ENCODE results near the gene ASIP. TPM values are rescaled to one million over a fixed set of nuclear protein-coding genes. Genes with fewer than 3 reads are reported as not detected.

ASIP gene
- total and polyA plus RNA-seq, 2 of the 4 experiments (the other 2 are of a cell fraction) = not detected

DNA sequence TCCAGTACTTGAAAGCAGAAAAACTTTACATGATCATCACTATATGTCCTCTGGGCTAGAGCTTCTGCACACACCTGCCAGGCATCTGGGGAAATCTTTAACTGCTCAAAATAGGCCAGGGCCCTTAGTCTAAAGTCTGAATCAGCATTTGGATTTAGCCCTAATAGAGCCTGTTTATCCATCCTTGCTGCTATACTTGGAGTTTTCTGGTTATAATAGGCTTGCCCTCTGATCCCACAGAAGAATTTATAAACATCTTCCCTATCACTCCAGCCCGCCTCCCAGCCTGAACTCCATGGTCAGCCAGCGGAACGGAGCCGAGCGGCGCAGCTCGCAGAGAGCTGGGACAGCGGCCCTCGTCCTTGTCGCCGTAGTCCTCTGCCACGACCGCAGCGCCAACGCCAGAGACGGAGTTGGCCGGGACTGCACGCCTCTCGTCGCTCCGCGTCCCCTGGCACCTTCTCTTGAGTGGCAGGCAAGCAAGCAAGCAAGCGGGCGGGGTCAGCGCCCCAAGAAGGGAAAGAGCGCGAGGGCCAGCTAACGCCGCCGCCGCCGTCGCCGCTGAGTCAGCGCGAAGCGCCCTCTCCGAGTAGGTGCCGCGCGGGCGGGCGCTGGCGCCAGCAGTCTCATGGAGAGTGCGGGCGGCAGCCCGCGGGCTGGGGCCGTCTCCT, 25.4 kb upstream of the ASIP start:
- peak overlapping the region; percentile 62 for H4K5ac ChIP-seq (ENCODE audit: low read depth, low read length)
- peaks cover 6% of the 10 kb centered on the region for H3K9me3 ChIP-seq (ENCODE audit: control insufficient read depth, insufficient read depth, low read length)
- dilution Hi-C loops (cut with HindIII; ENCODE audit: low sequenced_read_pairs, unreplicated experiment) = no loop called here
- 2% methylated on average over 26 of the region's 49 CpGs; no CpG with 5 or more reads in 1 of the 2 experiments for WGBS, 2 experiments (ENCODE audit: extremely low coverage in 2 of 2, insufficient read length in 1 of 2)
- H3K14ac ChIP-seq (replicated peaks; ENCODE audit: low read depth, low read length) = no peak overlapping the region; the same call in 1 of the 2 replicates
- peak overlapping the region; percentile 91 for H4K91ac ChIP-seq (ENCODE audit: insufficient read depth, low read depth, low read length)
- peaks cover 3% of the 10 kb centered on the region; the same call in 1 of the 2 replicates for H3K9me1 ChIP-seq (ENCODE audit: insufficient read depth, low read length)
- peak; percentile 96 for ATAC-seq (ENCODE audit: low read depth)
- H3K79me1 ChIP-seq (ENCODE audit: low read depth in 1 of 2, low read length in 2 of 2) = no peaks in the 10 kb centered on the region
- H2BK120ac ChIP-seq (ENCODE audit: low read depth, low read length) = peak overlapping the region; percentile 95
- H3K36me3 ChIP-seq (ENCODE audit: control insufficient read depth, insufficient read depth, low read length) = no peaks in the 10 kb centered on the region
- in situ Hi-C loops (cut with MboI; ENCODE audit: low sequenced_read_pairs) = loop anchor here (10.0 kb wide), 1 partner anchor 59 kb away; no protein-coding TSS in a partner anchor
- H3K18ac ChIP-seq (ENCODE audit: low read depth, low read length) = peak overlapping the region; percentile 94
- no peak overlapping the region for H2AK9ac ChIP-seq (replicated peaks; ENCODE audit: low read depth, low read length, poor library complexity)
- peak overlapping the region; percentile 96 for H2AFZ ChIP-seq (replicated peaks; ENCODE audit: low read length, poor library complexity)
- peak overlapping the region; percentile 90; the same call in 1 of the 2 replicates for H2BK20ac ChIP-seq (ENCODE audit: low read depth, low read length)
- no peaks in the 10 kb centered on the region; the same call in 1 of the 2 replicates for H3K27me3 ChIP-seq (ENCODE audit: control insufficient read depth, insufficient read depth, low read length)
- peak overlapping the region; percentile 87 for H3K9ac ChIP-seq (ENCODE audit: low read depth, low read length)
- ChIA-PET CTCF (interaction anchor here (1.0 kb wide), 1 partner anchor 39 kb away, joined by 3 read pairs; no protein-coding TSS in a partner anchor), POLR2A (ENCODE audit: unreplicated experiment) (interaction anchor here (0.6 kb wide), 1 partner anchor 869 kb away, joined by 3 read pairs; no protein-coding TSS in a partner anchor)
- H3K56ac ChIP-seq (ENCODE audit: extremely low read depth, insufficient read depth, low read length) = no peak overlapping the region
- peak overlapping the region; percentile 94 for H3K4me3 ChIP-seq (ENCODE audit: insufficient read depth, low read depth, low read length)
- peak overlapping the region; percentile 75 for H2BK5ac ChIP-seq (ENCODE audit: low read depth, low read length, poor library complexity, severe bottlenecking)
- H3K4me2 ChIP-seq (ENCODE audit: low read depth, low read length) = peak overlapping the region; percentile 99
- H4K20me1 ChIP-seq (ENCODE audit: insufficient read depth, low read length) = no peaks in the 10 kb centered on the region
- H3K27ac ChIP-seq (ENCODE audit: insufficient read depth, low read length) = peak overlapping the region; percentile 95
- no peak overlapping the region for H2AK5ac ChIP-seq (ENCODE audit: low read depth, low read length)
- DNase-seq = peak; percentile 67
- H3K4ac ChIP-seq (ENCODE audit: low read depth, low read length) = peak overlapping the region; percentile 95
- peak overlapping the region; percentile 30 to 80; a peak in 1 of 4 replicates for H4K8ac ChIP-seq (ENCODE audit: low read depth in 2 of 2, low read length in 2 of 2)
- TF ChIP-seq FOS (IDR thresholded peaks at IDR 0.05; ENCODE audit: low read depth, low read length) (0 out of 2 replicates have a peak, but pooled peaks have one; percentile 35), MAZ (IDR thresholded peaks at IDR 0.05; ENCODE audit: borderline replicate concordance, low read depth, low read length) (no peak), MAFK (IDR thresholded peaks at IDR 0.05; ENCODE audit: low read depth, low read length) (peak; percentile 83)
- TF ChIP-seq, protein P1, sequence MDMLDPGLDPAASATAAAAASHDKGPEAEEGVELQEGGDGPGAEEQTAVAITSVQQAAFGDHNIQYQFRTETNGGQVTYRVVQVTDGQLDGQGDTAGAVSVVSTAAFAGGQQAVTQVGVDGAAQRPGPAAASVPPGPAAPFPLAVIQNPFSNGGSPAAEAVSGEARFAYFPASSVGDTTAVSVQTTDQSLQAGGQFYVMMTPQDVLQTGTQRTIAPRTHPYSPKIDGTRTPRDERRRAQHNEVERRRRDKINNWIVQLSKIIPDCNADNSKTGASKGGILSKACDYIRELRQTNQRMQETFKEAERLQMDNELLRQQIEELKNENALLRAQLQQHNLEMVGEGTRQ (IDR thresholded peaks at IDR 0.05; ENCODE audit: low read depth, low read length) = no peak
- H3K23ac ChIP-seq (ENCODE audit: low read depth, low read length) = peak overlapping the region; percentile 91
- BruUV-seq (replicated peaks) = no TSS peak
- intact Hi-C loops (cut with micrococcal nuclease) = no loop called here
- no peaks in the 10 kb centered on the region for H3K4me1 ChIP-seq (ENCODE audit: control insufficient read depth, insufficient read depth, low read length)
- H2BK15ac ChIP-seq (ENCODE audit: low read depth, low read length) = peak overlapping the region; percentile 83; the same call in 1 of the 3 replicates
